HEK293T (cell line): ENCODE data around the gene CHADL.

Experiments
- ARNT ChIP-seq: fragments of 450-650 bp; IDR thresholded peaks from 2 replicates; pipeline ENCODE4 v1.6.1; 2017; ENCODE audit warnings: mild to moderate bottlenecking
- BHLHE40 ChIP-seq: fragments of 450-650 bp; IDR thresholded peaks from 2 replicates; pipeline ENCODE4 v1.6.1; 2016; ENCODE audit warnings: mild to moderate bottlenecking, moderate library complexity, borderline replicate concordance
- CTBP1 ChIP-seq: fragments of 450-650 bp; IDR thresholded peaks from 2 replicates; pipeline ENCODE4 v1.6.1; 2016; ENCODE audit warnings: borderline replicate concordance
- ELF4 ChIP-seq: fragments of 450-650 bp; IDR thresholded peaks from 2 replicates; pipeline ENCODE4 v1.6.1; 2017; ENCODE audit warnings: antibody characterized with exemption
- FOXM1 ChIP-seq: fragments of 450-650 bp; IDR thresholded peaks from 2 replicates; pipeline ENCODE4 v1.6.1; 2017; ENCODE audit warnings: mild to moderate bottlenecking, borderline replicate concordance
- HDGF ChIP-seq: fragments of 450-650 bp; IDR thresholded peaks from 2 replicates; pipeline ENCODE4 v1.6.1; 2017; ENCODE audit warnings: antibody characterized with exemption, borderline replicate concordance
- SP1 ChIP-seq: fragments of 450-650 bp; IDR thresholded peaks from 2 replicates; pipeline ENCODE4 v1.6.1; 2017
- TARDBP ChIP-seq: fragments of 450-650 bp; IDR thresholded peaks from 2 replicates; pipeline ENCODE4 v1.6.1; 2016
- ZNF384 ChIP-seq: fragments of 450-650 bp; IDR thresholded peaks from 2 replicates; pipeline ENCODE4 v1.6.1; 2016

- TF ChIP-seq ELF4 (no peak), FOXM1 (no peak), ZNF384 (no peak), BHLHE40 (no peak), TARDBP (no peak), SP1 (no peak), ARNT (no peak), HDGF (no peak), CTBP1 (no peak)
Observed at GRCh38 chr22:41234815-41235695, 5.7 kb downstream of the CHADL start.
